Gastroesophageal sphincter (tissue), 4 donors: ENCODE measurements around the gene TLK2. TPM values are rescaled to one million over a fixed set of nuclear protein-coding genes. Genes with fewer than 3 reads are reported as not detected.
A peak's percentile ranks its signal among the peaks of the same experiment; 100 is the strongest.
"Not testable (repeated sequence)": the region's sequence is repeated elsewhere in the genome, so short reads cannot be mapped to it uniquely, and the experiment has no call there.

Experiments
- ATAC-seq: fragments of 150-250 bp; one replicate; pipeline ENCODE4 v1.9.1; 2016; ENCODE audit warnings: mild to moderate bottlenecking, moderate library complexity
- H3K27ac ChIP-seq, 4 donors: fragments of 200-600 bp; sonication (generic) in 3 of 4; 1 replicate in 3 of 4; 2 replicates in 1 of 4; pipeline ENCODE4 v1.5.1; 2016 to 2019
- H3K27me3 ChIP-seq: fragments of 200-600 bp; sonication (generic); one replicate; pipeline ENCODE4 v1.5.1; 2019
- H3K36me3 ChIP-seq, 2 donors: fragments of 200-600 bp; sonication (generic); one replicate each; pipeline ENCODE4 v1.5.1; 2019; ENCODE audit warnings: control low read depth in 1 of 2
- H3K4me1 ChIP-seq, 3 donors: fragments of 200-600 bp; sonication (generic); 1 replicate in 2 of 3; 2 replicates in 1 of 3; pipeline ENCODE4 v1.5.1; 2016 to 2019; ENCODE audit warnings: control low read depth in 2 of 3
- H3K4me3 ChIP-seq, 2 donors: fragments of 200-600 bp; sonication (generic); one replicate each; pipeline ENCODE4 v1.5.1; 2019; ENCODE audit warnings: mild to moderate bottlenecking in 1 of 2, moderate library complexity in 1 of 2
- H3K9me3 ChIP-seq, 3 donors: fragments of 200-600 bp; sonication (generic); one replicate each; pipeline ENCODE4 v1.5.1; 2017 to 2019; ENCODE audit warnings: control low read depth in 2 of 3
- EP300 ChIP-seq: sonication (generic); formaldehyde crosslinking; IDR thresholded peaks from one replicate; pipeline ENCODE4 v1.6.1; 2017; ENCODE audit warnings: antibody characterized with exemption, mild to moderate bottlenecking
- POLR2A ChIP-seq, 2 donors: fragments of 450-650 bp; IDR thresholded peaks; one replicate each; pipeline ENCODE4 v1.6.1; 2017; ENCODE audit warnings: antibody characterized with exemption in 2 of 2, mild to moderate bottlenecking in 2 of 2, moderate library complexity in 1 of 2
- POLR2AphosphoS5 ChIP-seq: sonication (generic); formaldehyde crosslinking; IDR thresholded peaks from one replicate; pipeline ENCODE4 v1.6.1; 2017; ENCODE audit warnings: antibody characterized with exemption
- WGBS, 2 donors: methylation state at CpG; one replicate each; pipeline ENCODE4 v1.1.5; 2018; ENCODE audit warnings: low coverage in 1 of 2; 5-methylcytosine and 5-hydroxymethylcytosine counted together
- total RNA-seq, 4 donors: library from RNA; depleted of rRNA; stranded (reverse); fragments of >200 nt; gene quantifications; one replicate each; pipeline ENCODE4 v1.1.0, GENCODE V29; 2016
- TF ChIP-seq, protein P1 (sequence below), 4 experiments: fragments of 200-600 bp in 2 of 4; fragments of 450-650 bp in 2 of 4; sonication (generic) in 1 of 4; IDR thresholded peaks; one replicate each; pipeline ENCODE4 v1.5.1; 2017 to 2019; ENCODE audit warnings: antibody characterized with exemption in 4 of 4, mild to moderate bottlenecking in 2 of 4, moderate library complexity in 2 of 4

TLK2 gene
- total RNA-seq, 4 donors from 2014 or later: 42.7 to 69.4 (median 51.3) TPM

DNA sequence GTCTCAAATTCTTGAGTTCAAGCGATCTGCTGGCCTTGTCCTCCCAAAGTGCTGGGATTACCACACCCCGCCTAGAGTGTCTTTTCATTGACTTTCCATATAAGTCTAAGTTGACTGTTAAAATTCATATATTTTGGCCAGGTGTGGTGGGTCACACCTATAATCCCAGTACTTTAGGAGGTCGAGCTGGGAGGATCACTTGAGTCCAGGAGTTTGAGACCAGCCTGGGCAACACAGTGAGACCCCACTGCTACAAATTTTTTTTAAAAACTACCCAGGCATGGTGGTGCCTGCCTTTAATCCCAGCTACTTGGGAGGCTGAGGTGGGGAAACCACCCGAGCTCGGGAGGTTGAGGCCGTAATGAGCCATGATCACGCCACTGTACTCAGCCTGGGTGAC lies 127.0 kb downstream of the TLK2 start:
- Histone ChIP-seq H3K27me3 (no peaks in the 10 kb centered on the region), H3K36me3 (peaks cover 12 to 99% of the 10 kb centered on the region in 2 donors), H3K9me3 (no peaks in the 10 kb centered on the region), H3K27ac (no peak overlapping the region), H3K4me1 (no peaks in the 10 kb centered on the region), H3K4me3 (no peak overlapping the region)
- no peak for TF ChIP-seq POLR2A (IDR thresholded peaks at IDR 0.05)
- no peak for TF ChIP-seq EP300
- TF ChIP-seq POLR2AphosphoS5: no peak
- TF ChIP-seq, protein P1, sequence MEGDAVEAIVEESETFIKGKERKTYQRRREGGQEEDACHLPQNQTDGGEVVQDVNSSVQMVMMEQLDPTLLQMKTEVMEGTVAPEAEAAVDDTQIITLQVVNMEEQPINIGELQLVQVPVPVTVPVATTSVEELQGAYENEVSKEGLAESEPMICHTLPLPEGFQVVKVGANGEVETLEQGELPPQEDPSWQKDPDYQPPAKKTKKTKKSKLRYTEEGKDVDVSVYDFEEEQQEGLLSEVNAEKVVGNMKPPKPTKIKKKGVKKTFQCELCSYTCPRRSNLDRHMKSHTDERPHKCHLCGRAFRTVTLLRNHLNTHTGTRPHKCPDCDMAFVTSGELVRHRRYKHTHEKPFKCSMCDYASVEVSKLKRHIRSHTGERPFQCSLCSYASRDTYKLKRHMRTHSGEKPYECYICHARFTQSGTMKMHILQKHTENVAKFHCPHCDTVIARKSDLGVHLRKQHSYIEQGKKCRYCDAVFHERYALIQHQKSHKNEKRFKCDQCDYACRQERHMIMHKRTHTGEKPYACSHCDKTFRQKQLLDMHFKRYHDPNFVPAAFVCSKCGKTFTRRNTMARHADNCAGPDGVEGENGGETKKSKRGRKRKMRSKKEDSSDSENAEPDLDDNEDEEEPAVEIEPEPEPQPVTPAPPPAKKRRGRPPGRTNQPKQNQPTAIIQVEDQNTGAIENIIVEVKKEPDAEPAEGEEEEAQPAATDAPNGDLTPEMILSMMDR (IDR thresholded peaks at IDR 0.05): no peak
- 82 to 92% methylated on average over 3 to 7 of the region's 7 CpGs for WGBS, 2 donors
- ATAC-seq: no peak

DNA sequence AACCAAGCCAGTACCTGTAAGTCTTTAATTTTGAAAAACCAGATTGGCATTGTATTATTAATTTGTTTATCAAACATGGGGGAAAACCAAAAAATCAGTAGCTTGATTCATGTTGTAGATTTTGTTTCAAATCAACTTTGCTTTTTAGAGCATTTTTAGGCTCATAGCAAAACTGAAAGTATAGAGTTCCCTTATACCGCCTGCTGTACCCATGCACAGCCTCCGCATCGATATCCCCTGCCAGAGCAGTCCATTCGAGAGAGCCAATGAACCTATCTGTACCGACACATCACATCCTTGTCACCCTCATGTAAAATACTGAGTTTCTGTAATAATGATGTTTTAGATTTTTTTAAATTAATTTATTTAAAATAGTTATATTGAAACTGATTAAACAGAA lies 132.7 kb downstream of the TLK2 start:
- no peak overlapping the region for H3K27ac ChIP-seq
- H3K4me3 ChIP-seq: no peak overlapping the region
- H3K36me3 ChIP-seq: peaks cover 12 to 99% of the 10 kb centered on the region in 2 donors
- 89 to 96% methylated on average over 5 of the region's 5 CpGs for WGBS, 2 donors
- ATAC-seq: no peak
- no peak for TF ChIP-seq EP300
- TF ChIP-seq POLR2AphosphoS5: no peak
- TF ChIP-seq, protein P1 (IDR thresholded peaks at IDR 0.05): no peak
- no peak for TF ChIP-seq POLR2A (IDR thresholded peaks at IDR 0.05)
- H3K9me3 ChIP-seq: no peaks in the 10 kb centered on the region
- H3K27me3 ChIP-seq: no peaks in the 10 kb centered on the region
- H3K4me1 ChIP-seq: no peaks in the 10 kb centered on the region

DNA sequence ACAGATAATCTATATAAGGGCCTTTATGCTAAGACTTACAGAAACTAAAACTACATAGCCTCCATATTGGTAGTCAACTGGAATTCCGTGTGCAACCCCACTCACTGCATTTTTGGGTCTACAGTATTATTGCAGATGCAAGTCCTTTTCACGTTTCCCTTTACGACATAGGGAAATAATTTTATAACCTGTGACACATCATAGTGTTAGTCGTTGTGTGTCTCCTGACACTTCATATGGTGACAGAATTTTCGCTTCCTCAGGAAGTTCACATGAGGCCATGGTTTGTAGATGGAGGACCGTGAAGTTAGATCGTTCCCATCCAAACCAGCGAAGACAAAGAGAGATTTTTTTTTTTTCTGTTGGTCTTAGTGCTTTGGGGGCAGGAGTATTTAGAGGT lies 133.1 kb downstream of the TLK2 start:
- no peaks in the 10 kb centered on the region for H3K27me3 ChIP-seq

DNA sequence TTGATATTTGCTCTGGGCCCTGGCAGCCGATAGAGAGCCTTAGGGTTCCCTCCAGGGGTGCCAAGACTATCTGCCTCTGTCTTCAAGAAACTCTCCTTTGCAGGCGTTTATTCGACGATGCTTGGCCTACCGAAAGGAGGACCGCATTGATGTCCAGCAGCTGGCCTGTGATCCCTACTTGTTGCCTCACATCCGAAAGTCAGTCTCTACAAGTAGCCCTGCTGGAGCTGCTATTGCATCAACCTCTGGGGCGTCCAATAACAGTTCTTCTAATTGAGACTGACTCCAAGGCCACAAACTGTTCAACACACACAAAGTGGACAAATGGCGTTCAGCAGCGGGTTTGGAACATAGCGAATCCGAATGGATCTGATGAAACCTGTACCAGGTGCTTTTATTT lies 133.7 kb downstream of the TLK2 start:
- peak; percentile 88 for ATAC-seq
- H3K4me1 ChIP-seq, H3K4me3 ChIP-seq, H3K27ac ChIP-seq, H3K27me3 ChIP-seq, H3K9me3 ChIP-seq: not testable (repeated sequence)
- WGBS, 2 donors: 69% methylated on average over 4 of the region's 12 CpGs; no CpG with 5 or more reads in 1 of the 2 donors
- peaks cover 12 to 92% of the 10 kb centered on the region in 2 donors for H3K36me3 ChIP-seq

More for the DNA sequence above, 133.1 kb downstream of the TLK2 start:
- Histone ChIP-seq H3K4me1 (no peaks in the 10 kb centered on the region), H3K36me3 (peaks cover 12 to 97% of the 10 kb centered on the region in 2 donors), H3K4me3 (no peak overlapping the region), H3K9me3 (no peaks in the 10 kb centered on the region), H3K27ac (no peak overlapping the region)
- no peak for ATAC-seq
- 77 to 91% methylated on average over 5 to 8 of the region's 8 CpGs for WGBS, 2 donors
- TF ChIP-seq POLR2A (IDR thresholded peaks at IDR 0.05): no peak
- no peak for TF ChIP-seq EP300
- TF ChIP-seq POLR2AphosphoS5: no peak
- TF ChIP-seq, protein P1 (IDR thresholded peaks at IDR 0.05): no peak

DNA sequence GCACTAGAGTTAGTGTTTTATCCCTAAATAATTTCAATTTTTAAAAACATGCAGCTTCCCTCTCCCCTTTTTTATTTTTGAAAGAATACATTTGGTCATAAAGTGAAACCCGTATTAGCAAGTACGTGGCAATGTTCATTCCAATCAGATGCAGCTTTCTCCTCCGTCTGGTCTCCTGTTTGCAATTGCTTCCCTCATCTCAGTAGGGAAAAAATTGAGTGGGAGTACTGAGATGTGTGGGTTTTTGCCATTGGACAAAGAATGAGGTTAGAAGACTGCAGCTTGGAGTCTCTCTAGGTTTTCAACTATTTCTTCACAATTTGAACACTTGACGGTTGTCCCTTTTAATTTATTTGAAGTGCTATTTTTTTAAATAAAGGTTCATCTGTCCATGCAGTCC lies 134.5 kb downstream of the TLK2 start:
- peaks cover 6 to 87% of the 10 kb centered on the region in 2 donors for H3K36me3 ChIP-seq
- H3K4me1 ChIP-seq, H3K4me3 ChIP-seq, H3K9me3 ChIP-seq, H3K27ac ChIP-seq, H3K27me3 ChIP-seq, ATAC-seq: not testable (repeated sequence)
- 66 to 75% methylated on average over 4 of the region's 4 CpGs for WGBS, 2 donors

DNA sequence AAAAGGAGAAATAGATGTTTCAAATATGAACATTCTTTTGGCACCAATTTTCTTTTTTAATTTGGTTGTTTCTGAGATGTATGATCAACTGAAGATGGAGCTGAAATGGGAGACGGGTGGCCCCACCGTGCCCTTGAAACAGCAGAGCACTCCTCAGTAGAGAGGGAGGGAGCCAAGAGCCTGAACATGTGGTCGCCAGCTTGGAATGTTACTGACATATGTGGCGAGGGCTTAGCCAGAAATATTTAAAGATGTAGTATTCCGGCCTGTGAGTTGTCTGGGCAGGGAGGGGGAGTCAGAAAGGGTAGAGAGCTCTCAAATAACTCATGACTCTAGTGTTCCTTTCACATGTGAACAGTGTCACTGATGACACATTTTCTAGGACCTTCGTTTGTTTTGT lies 135.5 kb downstream of the TLK2 start:
- Histone ChIP-seq H3K4me1 (no peaks in the 10 kb centered on the region), H3K36me3 (peaks cover 3 to 83% of the 10 kb centered on the region in 2 donors), H3K27ac (no peak overlapping the region), H3K27me3 (no peaks in the 10 kb centered on the region), H3K4me3 (no peak overlapping the region), H3K9me3 (no peaks in the 10 kb centered on the region)
- 36 to 70% methylated on average over 6 of the region's 6 CpGs for WGBS, 2 donors
- ATAC-seq: no peak
- no peak for TF ChIP-seq EP300
- TF ChIP-seq, protein P1 (IDR thresholded peaks at IDR 0.05): no peak
- no peak for TF ChIP-seq POLR2AphosphoS5
- no peak for TF ChIP-seq POLR2A (IDR thresholded peaks at IDR 0.05)
